Thoracic aorta (tissue), 2 donors: Measurements from ENCODE around the gene LRRC8D. TPM values are rescaled to one million over a fixed set of nuclear protein-coding genes. Genes with fewer than 3 reads are reported as not detected.

Experiments
- ATAC-seq: fragments of 150-250 bp; one replicate; pipeline ENCODE4 v1.8.0; 2017; ENCODE audit warnings: low read depth; ENCODE audit not compliant: insufficient number of reproducible peaks, low FRiP score
- DNase-seq: peaks from one replicate; pipeline ENCODE4 v3.0.0-alpha.2; 2020; ENCODE audit warnings: low spot score
- H3K27ac ChIP-seq, 2 donors: fragments of 200-600 bp; sonication (generic); 1 replicate in 1 of 2; 2 replicates in 1 of 2; pipeline ENCODE4 v1.5.1; 2016; ENCODE audit warnings: mild to moderate bottlenecking in 2 of 2, moderate library complexity in 2 of 2
- H3K27me3 ChIP-seq: fragments of 200-600 bp; sonication (generic); replicated peaks from 2 replicates; pipeline ENCODE4 v1.6.0; 2016; ENCODE audit warnings: mild to moderate bottlenecking; ENCODE audit not compliant: insufficient read depth
- H3K36me3 ChIP-seq: fragments of 200-600 bp; sonication (generic); one replicate; pipeline ENCODE4 v1.5.1; 2016
- H3K4me1 ChIP-seq, 2 donors: fragments of 200-600 bp; sonication (generic); 1 replicate in 1 of 2; 2 replicates in 1 of 2; pipeline versions ENCODE4 v1.5.1 to v1.6.0; 2016; ENCODE audit warnings: low read depth in 2 of 2, mild to moderate bottlenecking in 1 of 2; ENCODE audit not compliant: control insufficient read depth in 1 of 2
- H3K4me3 ChIP-seq: fragments of 200-600 bp; sonication (generic); 2 replicates; pipeline ENCODE4 v1.5.1; 2016; ENCODE audit warnings: mild to moderate bottlenecking
- H3K9me3 ChIP-seq: fragments of 200-600 bp; sonication (generic); 2 replicates; pipeline ENCODE4 v1.5.1; 2016
- total RNA-seq, 2 donors: library from RNA; depleted of rRNA; stranded (reverse); fragments of >200 nt; gene quantifications; one replicate each; pipeline versions ENCODE4 v1.1.0 to v1.2.3, GENCODE V29; 2016
- TF ChIP-seq, protein P1 (sequence below): fragments of 200-600 bp; sonication (generic); IDR thresholded peaks from one replicate; pipeline ENCODE4 v1.5.1; 2019; ENCODE audit warnings: antibody characterized with exemption

LRRC8D gene
- total RNA-seq, 2 donors from 2014 or later: 8.8 to 10.7 TPM

DNA sequence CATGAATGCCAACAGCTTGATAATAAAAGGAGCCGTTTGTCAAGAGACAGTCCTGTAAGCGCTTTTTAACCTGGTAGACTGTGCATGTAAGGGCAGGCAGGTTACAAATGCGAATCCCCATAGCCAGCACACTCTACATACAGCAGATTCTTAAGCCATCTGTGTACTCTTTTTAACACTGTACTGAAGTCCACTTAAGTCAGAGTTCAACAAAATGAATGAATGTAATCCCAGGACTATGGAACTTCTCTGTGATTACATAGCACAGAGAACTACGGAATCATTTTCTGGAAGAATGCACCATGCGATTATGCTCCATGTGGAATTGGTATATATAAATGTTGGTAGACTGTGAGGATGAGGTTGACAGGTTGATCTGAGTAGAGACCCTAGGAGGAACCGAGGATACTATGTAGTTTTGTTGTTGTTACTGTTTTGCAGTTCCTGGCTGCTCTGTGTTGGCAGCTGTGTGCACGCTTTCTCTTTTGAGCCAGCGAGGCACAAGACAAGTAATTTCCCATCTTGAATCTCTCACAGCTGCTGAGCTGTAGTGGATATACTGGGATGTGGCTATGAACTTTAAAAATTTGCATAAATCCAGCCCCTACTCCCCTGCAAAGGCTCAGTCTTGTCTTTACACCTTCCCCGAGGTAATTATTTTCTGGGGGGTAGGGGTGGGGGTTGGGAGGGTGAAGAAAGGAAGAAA lies 21.9 kb downstream of the LRRC8D start:
- no peaks in the 10 kb centered on the region for H3K27me3 ChIP-seq
- H3K4me3 ChIP-seq: peak overlapping the region; percentile 85
- DNase-seq: no peak
- ATAC-seq: no peak
- TF ChIP-seq, protein P1, sequence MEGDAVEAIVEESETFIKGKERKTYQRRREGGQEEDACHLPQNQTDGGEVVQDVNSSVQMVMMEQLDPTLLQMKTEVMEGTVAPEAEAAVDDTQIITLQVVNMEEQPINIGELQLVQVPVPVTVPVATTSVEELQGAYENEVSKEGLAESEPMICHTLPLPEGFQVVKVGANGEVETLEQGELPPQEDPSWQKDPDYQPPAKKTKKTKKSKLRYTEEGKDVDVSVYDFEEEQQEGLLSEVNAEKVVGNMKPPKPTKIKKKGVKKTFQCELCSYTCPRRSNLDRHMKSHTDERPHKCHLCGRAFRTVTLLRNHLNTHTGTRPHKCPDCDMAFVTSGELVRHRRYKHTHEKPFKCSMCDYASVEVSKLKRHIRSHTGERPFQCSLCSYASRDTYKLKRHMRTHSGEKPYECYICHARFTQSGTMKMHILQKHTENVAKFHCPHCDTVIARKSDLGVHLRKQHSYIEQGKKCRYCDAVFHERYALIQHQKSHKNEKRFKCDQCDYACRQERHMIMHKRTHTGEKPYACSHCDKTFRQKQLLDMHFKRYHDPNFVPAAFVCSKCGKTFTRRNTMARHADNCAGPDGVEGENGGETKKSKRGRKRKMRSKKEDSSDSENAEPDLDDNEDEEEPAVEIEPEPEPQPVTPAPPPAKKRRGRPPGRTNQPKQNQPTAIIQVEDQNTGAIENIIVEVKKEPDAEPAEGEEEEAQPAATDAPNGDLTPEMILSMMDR: no peak
- H3K36me3 ChIP-seq: no peaks in the 10 kb centered on the region
- peaks cover 0 to 14% of the 10 kb centered on the region in 2 donors for H3K4me1 ChIP-seq
- no peaks in the 10 kb centered on the region for H3K9me3 ChIP-seq
- H3K27ac ChIP-seq: peak overlapping the region in 1 of 2 donors; percentile 63

DNA sequence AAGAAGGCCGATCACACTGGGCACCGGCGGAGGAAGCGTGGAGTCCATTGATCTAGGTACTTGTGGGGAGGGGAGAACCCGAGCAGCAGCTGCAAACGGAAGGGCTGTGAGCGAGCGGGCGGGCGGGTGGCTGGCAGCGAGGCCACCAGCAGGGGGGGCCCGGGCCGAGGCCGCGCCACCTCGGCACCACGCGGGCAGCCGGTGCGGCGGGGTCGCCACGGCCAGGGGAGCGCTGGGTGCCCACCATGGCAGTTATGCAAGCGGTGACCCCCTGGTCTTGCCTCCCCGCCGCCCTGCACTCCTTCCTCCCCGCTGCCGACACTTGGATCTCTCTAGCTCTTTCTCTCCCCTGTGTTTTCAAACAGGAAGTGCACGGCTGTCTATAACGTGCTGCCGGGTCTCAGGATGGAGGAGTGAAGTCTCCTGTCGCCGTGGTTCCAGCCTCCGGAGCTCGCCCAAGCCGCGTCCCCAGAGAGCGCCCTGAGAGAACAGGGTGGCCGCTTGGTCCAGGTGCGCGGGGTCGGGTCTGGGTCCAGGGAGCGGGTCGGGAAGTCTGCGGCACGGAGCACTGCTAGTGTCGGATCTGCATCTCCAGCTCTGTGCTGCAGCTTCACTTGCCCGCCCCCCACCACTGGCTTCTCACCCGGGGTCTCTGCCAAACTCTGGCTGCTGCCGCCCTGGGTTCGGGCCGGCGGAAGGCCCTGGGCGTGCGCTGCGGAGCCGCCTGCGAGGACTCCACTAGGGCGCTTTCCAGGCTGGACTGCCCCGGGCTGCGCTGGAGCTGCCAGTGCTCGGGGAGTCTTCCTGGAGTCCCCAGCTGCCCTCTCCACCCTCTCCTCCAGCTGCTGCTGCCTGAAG lies 22.7 kb downstream of the LRRC8D start:
- TF ChIP-seq, protein P1: peak; percentile 44
- ATAC-seq: peak; percentile 83
- Histone ChIP-seq H3K9me3 (no peaks in the 10 kb centered on the region), H3K36me3 (no peaks in the 10 kb centered on the region), H3K27me3 (no peaks in the 10 kb centered on the region), H3K4me3 (peak overlapping the region; percentile 85), H3K4me1 (peaks cover 0 to 14% of the 10 kb centered on the region in 2 donors), H3K27ac (peak overlapping the region; percentile 20 to 63)
- DNase-seq: no peak

GRCh38 chr1:89844241-89844807 lies 23.5 kb downstream of the LRRC8D start:
- ATAC-seq (no peak), DNase-seq (no peak)
- Histone ChIP-seq H3K4me3 (peak overlapping the region; percentile 85), H3K27me3 (no peaks in the 10 kb centered on the region), H3K9me3 (no peaks in the 10 kb centered on the region), H3K4me1 (peaks cover 0 to 14% of the 10 kb centered on the region in 2 donors), H3K27ac (peak overlapping the region in 1 of 2 donors; percentile 63), H3K36me3 (no peaks in the 10 kb centered on the region)
- TF ChIP-seq, protein P1: no peak

- Histone ChIP-seq H3K9me3 (no peaks in the 10 kb centered on the region), H3K27me3 (no peaks in the 10 kb centered on the region), H3K4me3 (no peak overlapping the region), H3K36me3 (no peaks in the 10 kb centered on the region), H3K4me1 (peaks cover 0 to 14% of the 10 kb centered on the region in 2 donors), H3K27ac (no peak overlapping the region)
- no peak for DNase-seq
- TF ChIP-seq, protein P1: no peak
- ATAC-seq: no peak
These were observed 24.0 kb downstream of the LRRC8D start for GRCh38 chr1:89844860-89845259.

DNA sequence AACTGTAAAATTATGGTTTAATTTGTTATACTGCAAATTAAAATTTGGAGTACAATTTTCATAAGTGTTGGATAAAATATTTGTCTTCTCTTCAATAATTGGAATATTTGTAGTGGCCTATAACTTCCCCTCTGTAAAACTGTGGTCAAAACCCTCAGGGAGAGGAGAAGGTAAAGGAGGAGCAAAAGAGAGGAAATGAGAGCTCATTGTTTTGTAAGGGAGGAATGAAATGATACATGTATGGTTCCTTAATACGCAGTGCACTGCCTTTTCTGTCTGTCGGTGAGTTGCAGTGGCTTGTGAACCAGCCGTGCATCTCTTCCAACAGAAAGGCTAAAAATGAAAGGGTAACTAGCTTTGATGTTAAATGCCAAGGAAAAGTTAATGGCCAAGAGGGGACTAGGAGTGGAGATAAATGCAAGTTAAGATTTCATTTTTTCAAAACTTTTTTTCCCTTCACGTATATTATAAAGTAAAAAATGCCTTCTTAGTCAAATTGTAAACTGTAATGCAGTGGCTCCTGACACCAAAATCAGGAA lies 26.4 kb downstream of the LRRC8D start:
- Histone ChIP-seq H3K9me3 (no peaks in the 10 kb centered on the region), H3K4me3 (no peak overlapping the region), H3K36me3 (no peaks in the 10 kb centered on the region), H3K27ac (no peak overlapping the region), H3K4me1 (peaks cover 0 to 14% of the 10 kb centered on the region in 2 donors), H3K27me3 (no peaks in the 10 kb centered on the region)
- TF ChIP-seq, protein P1: no peak
- ATAC-seq (no peak), DNase-seq (no peak)
